ENCODE results near the gene IMPG1.

Gene IMPG1

GRCh38 chr6:75986935-75987334 lies 85.5 kb downstream of the IMPG1 start:
- H3K9ac ChIP-seq (ENCODE audit: low read length), result no peak overlapping the region
- no peak overlapping the region for H3K4me3 ChIP-seq (ENCODE audit: low read length)
- no peaks in the 10 kb centered on the region for H3K79me1 ChIP-seq (ENCODE audit: low read length)
- DNase-seq, result no peak
- no peaks in the 10 kb centered on the region for H3K79me2 ChIP-seq (ENCODE audit: control insufficient read depth, insufficient read depth, low read length)
- H4K8ac ChIP-seq (ENCODE audit: low read depth, low read length), result no peak overlapping the region
- no peak overlapping the region for H2BK120ac ChIP-seq (ENCODE audit: low read depth, low read length)
- H3K36me3 ChIP-seq (ENCODE audit: control insufficient read depth, insufficient read depth, low read length), result no peaks in the 10 kb centered on the region
- no peak overlapping the region for H3K23ac ChIP-seq (ENCODE audit: low read length)
- H3K4me2 ChIP-seq (ENCODE audit: low read length), result no peak overlapping the region
- no peak overlapping the region for H2AK5ac ChIP-seq (ENCODE audit: low read length)
- H3K56ac ChIP-seq (ENCODE audit: low read length), result no peak overlapping the region
- H3K27ac ChIP-seq (ENCODE audit: low read depth, low read length), result no peak overlapping the region
- no peaks in the 10 kb centered on the region for H3K27me3 ChIP-seq (ENCODE audit: insufficient read depth, low read length, poor library complexity)
- no peak overlapping the region for H4K5ac ChIP-seq (ENCODE audit: low read length)
- H2BK15ac ChIP-seq (replicated peaks; ENCODE audit: low read depth), result no peak overlapping the region
- H2BK5ac ChIP-seq (ENCODE audit: low read length), result no peak overlapping the region
- no peak overlapping the region for H3K4ac ChIP-seq (ENCODE audit: low read depth, low read length)
- H3K4me1 ChIP-seq (ENCODE audit: control insufficient read depth, low read depth, low read length), result no peaks in the 10 kb centered on the region
- no CpG with 5 or more reads among the region's 3 CpGs for WGBS (ENCODE audit: extremely low coverage, insufficient coverage, low lambda C conversion rate)
- no peak overlapping the region for H3K18ac ChIP-seq (ENCODE audit: low read length)

- no peak for DNase-seq
- H4K5ac ChIP-seq (ENCODE audit: low read length), result no peak overlapping the region
- no peak overlapping the region for H2BK15ac ChIP-seq (replicated peaks; ENCODE audit: low read depth)
- H4K8ac ChIP-seq (ENCODE audit: low read depth, low read length), result no peak overlapping the region
- peaks cover 2% of the 10 kb centered on the region for H3K4me1 ChIP-seq (ENCODE audit: control insufficient read depth, low read depth, low read length)
- no peak overlapping the region for H3K56ac ChIP-seq (ENCODE audit: low read length)
- no peaks in the 10 kb centered on the region for H3K36me3 ChIP-seq (ENCODE audit: control insufficient read depth, insufficient read depth, low read length)
- H2BK5ac ChIP-seq (ENCODE audit: low read length), result no peak overlapping the region
- H3K4ac ChIP-seq (ENCODE audit: low read depth, low read length), result no peak overlapping the region
- no peak overlapping the region for H3K4me2 ChIP-seq (ENCODE audit: low read length)
- H2AK5ac ChIP-seq (ENCODE audit: low read length), result no peak overlapping the region
- no peak overlapping the region for H3K18ac ChIP-seq (ENCODE audit: low read length)
- H3K79me1 ChIP-seq (ENCODE audit: low read length), result no peaks in the 10 kb centered on the region
- no peak overlapping the region for H3K4me3 ChIP-seq (ENCODE audit: low read length)
- H3K27me3 ChIP-seq (ENCODE audit: insufficient read depth, low read length, poor library complexity), result no peaks in the 10 kb centered on the region
- no peak overlapping the region for H2BK120ac ChIP-seq (ENCODE audit: low read depth, low read length)
- no peak overlapping the region for H3K9ac ChIP-seq (ENCODE audit: low read length)
- H3K23ac ChIP-seq (ENCODE audit: low read length), result no peak overlapping the region
- no peak overlapping the region for H3K27ac ChIP-seq (ENCODE audit: low read depth, low read length)
- no peaks in the 10 kb centered on the region for H3K79me2 ChIP-seq (ENCODE audit: control insufficient read depth, insufficient read depth, low read length)
- WGBS (ENCODE audit: extremely low coverage, insufficient coverage, low lambda C conversion rate), result no CpG with 5 or more reads among the region's 4 CpGs
Observed at GRCh38 chr6:75975904-75976303, 96.6 kb downstream of the IMPG1 start.

- no peak overlapping the region for H3K56ac ChIP-seq (ENCODE audit: low read length)
- WGBS (ENCODE audit: extremely low coverage, insufficient coverage, low lambda C conversion rate), result 100% methylated on average over 1 of the region's 2 CpGs
Observed at GRCh38 chr6:75970093-75970492, 102.4 kb downstream of the IMPG1 start.

GRCh38 chr6:75968143-75968542 lies 104.3 kb downstream of the IMPG1 start:
- no peak overlapping the region for H3K18ac ChIP-seq (ENCODE audit: low read length)
- H2BK120ac ChIP-seq (ENCODE audit: low read depth, low read length), result no peak overlapping the region
- H3K4ac ChIP-seq (ENCODE audit: low read depth, low read length), result no peak overlapping the region
- H3K4me2 ChIP-seq (ENCODE audit: low read length), result no peak overlapping the region
- no peaks in the 10 kb centered on the region for H3K27me3 ChIP-seq (ENCODE audit: insufficient read depth, low read length, poor library complexity)
- no peak overlapping the region for H4K5ac ChIP-seq (ENCODE audit: low read length)
- H2BK5ac ChIP-seq (ENCODE audit: low read length), result no peak overlapping the region
- H3K23ac ChIP-seq (ENCODE audit: low read length), result no peak overlapping the region
- H3K79me1 ChIP-seq (ENCODE audit: low read length), result no peaks in the 10 kb centered on the region
- no peak overlapping the region for H3K56ac ChIP-seq (ENCODE audit: low read length)
- DNase-seq, result no peak
- no peak overlapping the region for H2BK15ac ChIP-seq (replicated peaks; ENCODE audit: low read depth)
- H3K27ac ChIP-seq (ENCODE audit: low read depth, low read length), result no peak overlapping the region
- no peak overlapping the region for H3K9ac ChIP-seq (ENCODE audit: low read length)
- no peaks in the 10 kb centered on the region for H3K4me1 ChIP-seq (ENCODE audit: control insufficient read depth, low read depth, low read length)
- no peak overlapping the region for H3K4me3 ChIP-seq (ENCODE audit: low read length)
- no peaks in the 10 kb centered on the region for H3K36me3 ChIP-seq (ENCODE audit: control insufficient read depth, insufficient read depth, low read length)
- no peak overlapping the region for H4K8ac ChIP-seq (ENCODE audit: low read depth, low read length)
- no peak overlapping the region for H2AK5ac ChIP-seq (ENCODE audit: low read length)
- no peaks in the 10 kb centered on the region for H3K79me2 ChIP-seq (ENCODE audit: control insufficient read depth, insufficient read depth, low read length)

More at GRCh38 chr6:75970093-75970492, 102.4 kb downstream of the IMPG1 start:
- no peak overlapping the region for H3K23ac ChIP-seq (ENCODE audit: low read length)
- H3K4ac ChIP-seq (ENCODE audit: low read depth, low read length), result no peak overlapping the region
- no peak overlapping the region for H4K5ac ChIP-seq (ENCODE audit: low read length)
- no peak for DNase-seq
- H4K8ac ChIP-seq (ENCODE audit: low read depth, low read length), result no peak overlapping the region
- H2BK15ac ChIP-seq (replicated peaks; ENCODE audit: low read depth), result no peak overlapping the region
- H3K4me1 ChIP-seq (ENCODE audit: control insufficient read depth, low read depth, low read length), result peaks cover 2% of the 10 kb centered on the region
- no peak overlapping the region for H2BK5ac ChIP-seq (ENCODE audit: low read length)
- no peaks in the 10 kb centered on the region for H3K79me1 ChIP-seq (ENCODE audit: low read length)
- H2AK5ac ChIP-seq (ENCODE audit: low read length), result no peak overlapping the region
- H3K36me3 ChIP-seq (ENCODE audit: control insufficient read depth, insufficient read depth, low read length), result no peaks in the 10 kb centered on the region
- no peak overlapping the region for H3K27ac ChIP-seq (ENCODE audit: low read depth, low read length)
- H3K4me3 ChIP-seq (ENCODE audit: low read length), result no peak overlapping the region
- H2BK120ac ChIP-seq (ENCODE audit: low read depth, low read length), result no peak overlapping the region
- H3K27me3 ChIP-seq (ENCODE audit: insufficient read depth, low read length, poor library complexity), result no peaks in the 10 kb centered on the region
- H3K18ac ChIP-seq (ENCODE audit: low read length), result no peak overlapping the region
- H3K4me2 ChIP-seq (ENCODE audit: low read length), result no peak overlapping the region
- no peaks in the 10 kb centered on the region for H3K79me2 ChIP-seq (ENCODE audit: control insufficient read depth, insufficient read depth, low read length)
- no peak overlapping the region for H3K9ac ChIP-seq (ENCODE audit: low read length)

GRCh38 chr6:75963569-75963968 lies 108.9 kb downstream of the IMPG1 start:
- WGBS (ENCODE audit: extremely low coverage, insufficient coverage, low lambda C conversion rate), result no CpG with 5 or more reads among the region's 1 CpG
- no peak overlapping the region for H3K4me3 ChIP-seq (ENCODE audit: low read length)
- no peak overlapping the region for H2BK15ac ChIP-seq (replicated peaks; ENCODE audit: low read depth)
- no peaks in the 10 kb centered on the region for H3K79me1 ChIP-seq (ENCODE audit: low read length)
- H3K79me2 ChIP-seq (ENCODE audit: control insufficient read depth, insufficient read depth, low read length), result no peaks in the 10 kb centered on the region
- no peak overlapping the region for H3K27ac ChIP-seq (ENCODE audit: low read depth, low read length)
- no peak overlapping the region for H3K18ac ChIP-seq (ENCODE audit: low read length)
- no peak overlapping the region for H2BK5ac ChIP-seq (ENCODE audit: low read length)
- no peak overlapping the region for H2AK5ac ChIP-seq (ENCODE audit: low read length)
- DNase-seq, result no peak
- H3K56ac ChIP-seq (ENCODE audit: low read length), result no peak overlapping the region
- H3K9ac ChIP-seq (ENCODE audit: low read length), result no peak overlapping the region
- H3K4ac ChIP-seq (ENCODE audit: low read depth, low read length), result no peak overlapping the region
- H2BK120ac ChIP-seq (ENCODE audit: low read depth, low read length), result no peak overlapping the region
- H3K27me3 ChIP-seq (ENCODE audit: insufficient read depth, low read length, poor library complexity), result no peaks in the 10 kb centered on the region
- no peaks in the 10 kb centered on the region for H3K36me3 ChIP-seq (ENCODE audit: control insufficient read depth, insufficient read depth, low read length)
- H3K23ac ChIP-seq (ENCODE audit: low read length), result no peak overlapping the region
- no peak overlapping the region for H4K5ac ChIP-seq (ENCODE audit: low read length)
- H3K4me2 ChIP-seq (ENCODE audit: low read length), result no peak overlapping the region
- H4K8ac ChIP-seq (ENCODE audit: low read depth, low read length), result no peak overlapping the region
- H3K4me1 ChIP-seq (ENCODE audit: control insufficient read depth, low read depth, low read length), result no peaks in the 10 kb centered on the region

GRCh38 chr6:75952128-75952527 lies 120.3 kb downstream of the IMPG1 start:
- H3K4me1 ChIP-seq (ENCODE audit: control insufficient read depth, low read depth, low read length), result no peaks in the 10 kb centered on the region
- no peak overlapping the region for H2BK15ac ChIP-seq (replicated peaks; ENCODE audit: low read depth)
- no peak overlapping the region for H4K5ac ChIP-seq (ENCODE audit: low read length)
- H3K23ac ChIP-seq (ENCODE audit: low read length), result no peak overlapping the region
- no peaks in the 10 kb centered on the region for H3K79me1 ChIP-seq (ENCODE audit: low read length)
- no peak for DNase-seq
- no peak overlapping the region for H2BK5ac ChIP-seq (ENCODE audit: low read length)
- H3K9ac ChIP-seq (ENCODE audit: low read length), result no peak overlapping the region
- no peak overlapping the region for H3K4ac ChIP-seq (ENCODE audit: low read depth, low read length)
- H3K4me3 ChIP-seq (ENCODE audit: low read length), result no peak overlapping the region
- H4K8ac ChIP-seq (ENCODE audit: low read depth, low read length), result no peak overlapping the region
- no peak overlapping the region for H3K56ac ChIP-seq (ENCODE audit: low read length)
- H2AK5ac ChIP-seq (ENCODE audit: low read length), result no peak overlapping the region
- no peaks in the 10 kb centered on the region for H3K79me2 ChIP-seq (ENCODE audit: control insufficient read depth, insufficient read depth, low read length)
- WGBS (ENCODE audit: extremely low coverage, insufficient coverage, low lambda C conversion rate), result no CpG with 5 or more reads among the region's 3 CpGs
- H3K27me3 ChIP-seq (ENCODE audit: insufficient read depth, low read length, poor library complexity), result no peaks in the 10 kb centered on the region
- H3K18ac ChIP-seq (ENCODE audit: low read length), result no peak overlapping the region
- H3K4me2 ChIP-seq (ENCODE audit: low read length), result no peak overlapping the region
- H2BK120ac ChIP-seq (ENCODE audit: low read depth, low read length), result no peak overlapping the region
- H3K36me3 ChIP-seq (ENCODE audit: control insufficient read depth, insufficient read depth, low read length), result no peaks in the 10 kb centered on the region
- H3K27ac ChIP-seq (ENCODE audit: low read depth, low read length), result no peak overlapping the region
